ENCODE results near the gene FLAD1.

DNA sequence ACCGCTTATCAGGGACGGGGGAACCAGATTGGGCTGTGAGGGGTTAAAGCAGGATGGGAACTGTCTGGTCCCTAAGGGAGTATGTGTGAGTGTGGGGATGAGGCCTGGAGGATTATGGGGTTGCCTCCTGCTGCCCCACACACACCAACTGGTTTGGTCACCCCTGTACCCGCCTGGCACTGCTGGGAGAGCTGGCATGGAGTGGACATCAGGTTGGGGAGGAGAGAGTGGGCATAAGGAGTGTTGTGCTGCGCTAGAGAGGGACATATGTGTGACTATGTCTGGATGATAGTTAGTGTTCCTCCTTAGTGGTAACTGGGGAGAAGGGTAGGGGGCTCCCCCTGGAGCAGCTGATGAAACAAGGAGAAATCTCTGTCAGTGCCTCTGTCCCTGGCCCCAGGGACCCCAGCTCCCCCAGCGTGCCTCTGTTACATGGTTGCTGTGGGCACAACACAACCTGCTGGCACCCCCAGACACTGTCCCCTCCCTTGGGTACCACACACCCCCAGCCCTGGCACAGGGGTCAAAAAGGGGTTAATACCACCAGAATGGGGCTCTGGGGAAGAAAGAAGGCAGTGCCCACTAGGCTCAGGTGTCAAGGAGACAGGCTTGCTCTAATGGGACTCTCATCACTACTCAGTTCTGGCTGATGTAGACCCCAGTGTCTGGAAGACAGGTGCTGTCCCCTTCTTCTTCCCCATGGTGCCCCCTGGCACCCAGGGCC is 21.4 kb downstream of the FLAD1 start:
- TF ChIP-seq, protein P1, sequence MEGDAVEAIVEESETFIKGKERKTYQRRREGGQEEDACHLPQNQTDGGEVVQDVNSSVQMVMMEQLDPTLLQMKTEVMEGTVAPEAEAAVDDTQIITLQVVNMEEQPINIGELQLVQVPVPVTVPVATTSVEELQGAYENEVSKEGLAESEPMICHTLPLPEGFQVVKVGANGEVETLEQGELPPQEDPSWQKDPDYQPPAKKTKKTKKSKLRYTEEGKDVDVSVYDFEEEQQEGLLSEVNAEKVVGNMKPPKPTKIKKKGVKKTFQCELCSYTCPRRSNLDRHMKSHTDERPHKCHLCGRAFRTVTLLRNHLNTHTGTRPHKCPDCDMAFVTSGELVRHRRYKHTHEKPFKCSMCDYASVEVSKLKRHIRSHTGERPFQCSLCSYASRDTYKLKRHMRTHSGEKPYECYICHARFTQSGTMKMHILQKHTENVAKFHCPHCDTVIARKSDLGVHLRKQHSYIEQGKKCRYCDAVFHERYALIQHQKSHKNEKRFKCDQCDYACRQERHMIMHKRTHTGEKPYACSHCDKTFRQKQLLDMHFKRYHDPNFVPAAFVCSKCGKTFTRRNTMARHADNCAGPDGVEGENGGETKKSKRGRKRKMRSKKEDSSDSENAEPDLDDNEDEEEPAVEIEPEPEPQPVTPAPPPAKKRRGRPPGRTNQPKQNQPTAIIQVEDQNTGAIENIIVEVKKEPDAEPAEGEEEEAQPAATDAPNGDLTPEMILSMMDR (IDR thresholded peaks at IDR 0.05) = no peak
- TF ChIP-seq POLR2A (IDR thresholded peaks at IDR 0.05) (no peak), POLR2AphosphoS5 (IDR thresholded peaks at IDR 0.05) (no peak), EP300 (IDR thresholded peaks at IDR 0.05) (no peak)
